Measurements from ENCODE around the gene PTP4A1. TPM values are rescaled to one million over a fixed set of nuclear protein-coding genes. Genes with fewer than 3 reads are reported as not detected.
"Not testable (repeated sequence)": the region's sequence is repeated elsewhere in the genome, so short reads cannot be mapped to it uniquely, and the experiment has no call there.

Gene PTP4A1
- 27.5 TPM for total RNA-seq

DNA sequence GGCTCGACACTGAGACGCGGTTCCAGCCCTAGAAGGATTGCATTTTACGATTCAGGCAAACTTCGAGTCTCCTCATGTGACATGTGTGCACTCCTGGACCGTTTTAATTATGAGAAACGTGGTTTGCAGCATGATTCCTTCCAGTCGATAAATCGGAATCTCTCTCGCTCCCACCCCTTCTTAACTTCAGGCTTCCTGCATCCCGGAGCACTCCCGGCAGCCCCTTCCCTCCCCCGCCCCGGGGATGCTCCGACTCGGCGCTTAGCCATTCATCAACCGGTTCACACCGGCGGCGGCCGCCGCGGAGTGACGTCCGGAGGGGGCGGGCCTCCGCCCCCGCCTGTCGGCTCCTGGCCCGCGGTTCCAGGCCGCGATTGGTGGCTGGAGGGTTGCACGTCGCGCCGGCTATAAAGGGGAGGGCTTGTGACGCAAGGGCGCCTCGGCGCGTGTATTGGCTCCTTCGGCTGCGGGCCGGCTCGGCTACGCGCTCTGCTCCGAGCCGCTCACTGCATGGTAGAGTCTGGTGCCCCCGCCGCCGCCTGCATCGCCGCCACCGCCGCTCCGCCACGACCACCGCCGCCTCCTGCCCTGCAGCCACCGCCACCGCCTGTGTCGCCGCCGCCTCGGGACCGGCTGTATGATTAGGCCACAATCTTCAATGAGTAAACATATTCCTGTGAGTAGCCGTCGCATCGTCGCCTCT, at the start of gene PTP4A1, which contains the start of gene LOC128125822:
Gene PTP4A1, plus strand, starts transcription at position 437 of the 703 bp plus-strand sequence. CDS start 4,401 bp downstream, outside the sequence.
Gene LOC128125822, plus strand, starts transcription at position 437 of the 703 bp plus-strand sequence.
- peak; percentile 91 to 97 (median 97) for DNase-seq (ENCODE audit: low read depth in 2 of 3, low spot score in 2 of 3)

DNA sequence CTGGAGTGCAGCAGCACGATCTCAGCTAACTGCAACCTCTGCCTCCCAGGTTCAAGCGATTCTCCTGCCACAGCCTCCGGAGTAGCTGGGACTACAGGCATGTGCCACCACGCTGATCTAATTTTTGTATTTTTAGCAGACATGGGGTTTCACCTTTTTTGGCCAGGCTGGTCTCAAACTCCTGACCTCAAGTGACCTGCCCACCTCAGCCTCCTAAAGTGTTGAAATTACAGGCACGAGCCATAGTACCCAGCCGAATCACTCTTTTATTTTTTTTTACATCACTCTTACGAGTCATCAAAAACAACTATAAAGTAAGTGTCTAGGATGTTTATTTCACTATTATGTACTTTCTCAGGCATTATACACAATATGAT, 49.4 kb upstream of the PTP4A1 start:
- not testable (repeated sequence) for DNase-seq (ENCODE audit: low read depth in 2 of 3, low spot score in 2 of 3)

DNA sequence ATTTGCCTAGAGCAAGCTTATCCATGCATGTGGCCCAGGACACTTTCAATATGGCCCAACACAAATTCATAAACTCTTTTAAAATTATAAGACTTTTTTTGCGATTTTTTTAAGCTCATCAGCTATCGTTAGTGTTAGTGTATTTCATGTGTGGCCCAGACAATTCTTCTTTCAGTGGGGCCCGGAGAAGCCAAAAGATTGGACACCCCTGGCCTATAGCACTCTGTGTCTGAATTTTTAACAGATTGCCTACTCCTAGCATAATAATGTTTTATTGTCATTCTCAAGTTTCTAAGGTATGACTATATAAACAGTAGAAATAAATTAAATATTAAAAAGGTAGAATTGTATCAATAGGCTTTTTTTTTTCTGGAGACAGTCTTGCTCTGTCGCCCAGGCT, 48.6 kb upstream of the PTP4A1 start:
- DNase-seq (ENCODE audit: low read depth in 2 of 3, low spot score in 2 of 3), result no peak

DNA sequence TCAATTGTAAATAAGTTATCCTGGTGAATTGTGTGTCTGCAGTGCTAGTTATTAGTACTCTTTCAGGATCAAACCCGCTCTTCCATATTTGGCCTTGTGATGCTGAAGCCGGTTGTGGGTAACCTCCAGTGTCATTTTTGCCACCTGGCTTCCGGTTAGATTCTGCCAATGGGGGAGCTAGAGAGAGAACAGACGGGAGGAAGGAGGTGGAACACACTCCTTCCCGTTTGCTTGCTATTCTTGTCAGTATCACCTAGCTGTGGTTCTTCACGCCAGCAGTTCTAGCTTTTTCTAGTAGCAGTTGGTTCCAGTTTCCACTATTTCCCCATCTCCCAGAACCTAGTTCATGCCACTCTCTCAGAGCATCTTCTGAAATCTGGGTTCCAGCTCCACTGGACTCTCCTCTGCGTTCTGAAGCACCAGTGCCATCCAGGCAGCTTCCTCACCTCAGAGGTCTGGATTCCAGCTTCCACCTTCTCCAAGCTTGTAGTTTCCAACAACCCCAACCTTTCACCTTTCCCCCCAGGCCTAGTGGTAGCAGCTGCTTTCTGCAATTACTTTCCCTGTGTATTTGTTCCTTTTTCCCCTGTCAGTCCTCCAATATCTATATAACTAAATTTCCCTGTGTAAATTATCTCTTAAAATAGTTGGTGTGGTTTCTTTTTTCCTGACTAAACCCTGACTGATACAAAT, 46.9 kb upstream of the PTP4A1 start:
- no peak for DNase-seq (ENCODE audit: low read depth in 2 of 3, low spot score in 2 of 3)

GRCh38 chr6:63526931-63527330, 45.3 kb upstream of the PTP4A1 start:
- DNase-seq (ENCODE audit: low read depth in 2 of 3, low spot score in 2 of 3), result no peak

GRCh38 chr6:63527658-63528514, 44.4 kb upstream of the PTP4A1 start:
- DNase-seq (ENCODE audit: low read depth in 2 of 3, low spot score in 2 of 3), result no peak

- peak in 2 of 3 donors; percentile 2 to 8 for DNase-seq (ENCODE audit: low read depth in 2 of 3, low spot score in 2 of 3)
Measured at GRCh38 chr6:63529498-63529897, 42.8 kb upstream of the PTP4A1 start.

DNA sequence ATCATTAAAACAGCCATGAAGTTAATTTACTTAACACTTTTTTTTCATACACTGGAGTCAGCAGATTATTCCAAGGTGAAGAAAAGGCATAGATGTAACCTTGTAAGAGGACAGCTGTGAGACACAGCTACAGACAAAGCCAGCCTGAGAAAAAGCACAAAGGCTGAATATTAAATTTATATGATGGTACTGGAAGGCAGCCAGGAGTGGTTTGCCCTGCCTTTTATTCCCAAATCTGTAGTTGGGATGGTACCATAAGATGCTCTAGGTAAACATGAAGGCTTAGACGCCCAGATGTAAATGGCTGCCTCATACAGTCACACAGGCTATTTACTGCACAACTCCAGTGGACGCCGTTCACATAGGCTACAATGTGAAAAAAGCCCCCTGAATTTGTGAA, 42.1 kb upstream of the PTP4A1 start:
- no peak for DNase-seq (ENCODE audit: low read depth in 2 of 3, low spot score in 2 of 3)

- DNase-seq (ENCODE audit: low read depth in 2 of 3, low spot score in 2 of 3), result no peak
Measured at GRCh38 chr6:63530991-63531390, 41.3 kb upstream of the PTP4A1 start.

- no peak for DNase-seq (ENCODE audit: low read depth in 2 of 3, low spot score in 2 of 3)
Measured at GRCh38 chr6:63533026-63533425, 39.3 kb upstream of the PTP4A1 start.

GRCh38 chr6:63533952-63534351, 38.3 kb upstream of the PTP4A1 start:
- DNase-seq (ENCODE audit: low read depth in 2 of 3, low spot score in 2 of 3), result no peak

DNA sequence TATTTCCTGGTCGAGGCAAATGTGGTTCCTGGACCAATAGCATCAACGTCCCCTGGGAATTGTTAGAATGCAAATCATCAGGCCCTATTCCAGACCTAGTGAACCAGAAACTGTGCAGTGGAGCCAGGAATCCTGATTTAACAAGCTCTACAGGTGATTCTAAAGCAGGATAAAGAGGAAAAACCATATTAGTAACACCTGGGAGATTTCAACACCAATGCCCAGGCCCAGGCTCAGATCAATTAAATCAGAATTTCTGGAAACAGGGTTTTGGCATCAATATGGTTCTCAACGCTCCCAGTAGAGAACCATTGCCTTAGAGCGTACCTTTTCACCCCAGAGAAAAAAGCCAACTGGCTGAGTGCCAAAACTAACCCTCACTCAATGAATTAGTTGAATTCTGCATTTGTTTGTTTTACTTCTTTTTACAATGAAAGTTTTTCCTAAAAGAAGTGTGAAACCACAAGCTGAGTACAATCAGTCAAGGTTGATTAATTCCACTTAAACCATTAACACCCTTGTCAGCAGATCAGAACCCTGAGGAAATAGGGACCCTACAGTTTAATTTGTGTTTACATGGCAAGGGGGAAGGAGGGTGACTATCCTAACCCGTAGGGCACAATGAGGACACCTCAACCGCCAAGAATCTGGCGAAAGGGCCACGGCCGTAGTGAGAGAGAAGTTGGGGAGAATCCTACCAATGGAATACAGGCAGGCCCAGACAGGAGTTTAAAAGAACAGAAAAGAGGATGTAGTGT, 34.9 kb upstream of the PTP4A1 start:
- no peak for DNase-seq (ENCODE audit: low read depth in 2 of 3, low spot score in 2 of 3)

GRCh38 chr6:63537959-63538300, 34.4 kb upstream of the PTP4A1 start:
- DNase-seq (ENCODE audit: low read depth in 2 of 3, low spot score in 2 of 3), result no peak

- no peak for DNase-seq (ENCODE audit: low read depth in 2 of 3, low spot score in 2 of 3)
Measured at GRCh38 chr6:63538550-63538949, 33.7 kb upstream of the PTP4A1 start.

DNA sequence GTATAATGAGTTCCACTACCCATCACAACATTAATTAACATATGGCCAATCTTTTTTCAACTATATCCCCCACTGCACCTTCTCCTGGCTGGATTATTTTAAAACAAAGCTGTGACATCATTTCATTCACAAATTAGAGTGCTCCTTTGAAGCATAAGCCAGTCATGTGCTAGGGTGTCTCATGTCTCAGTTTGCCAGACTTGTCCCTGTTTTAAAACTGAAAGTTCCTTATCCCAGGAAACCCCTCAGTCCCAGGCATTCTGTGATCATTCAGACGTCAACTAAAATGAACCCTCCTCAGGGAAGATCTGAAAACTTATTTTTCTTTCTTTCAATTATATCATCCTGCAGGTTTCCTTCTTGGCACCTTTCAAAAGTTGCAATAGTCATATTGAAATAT, 29.3 kb upstream of the PTP4A1 start:
- DNase-seq (ENCODE audit: low read depth in 2 of 3, low spot score in 2 of 3), result no peak

DNA sequence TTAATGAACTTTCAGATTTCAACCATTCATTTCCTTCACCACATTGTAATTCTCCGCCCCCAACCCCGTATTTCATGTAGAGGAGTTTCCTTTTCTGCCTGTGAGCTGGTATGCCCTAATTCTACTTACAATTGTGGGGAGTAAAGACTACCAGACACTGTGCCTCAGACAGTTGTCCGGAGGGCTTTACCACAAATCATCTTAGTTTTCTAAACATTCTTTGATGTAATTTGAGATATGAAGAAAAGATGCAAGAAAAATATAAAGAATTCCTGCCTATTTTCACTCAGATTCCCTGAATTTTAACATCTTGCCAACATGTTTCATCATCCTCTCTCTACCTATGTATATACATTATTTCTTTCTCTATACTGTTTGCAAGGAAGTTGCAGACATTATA, 28.3 kb upstream of the PTP4A1 start:
- DNase-seq (ENCODE audit: low read depth in 2 of 3, low spot score in 2 of 3), result no peak

DNA sequence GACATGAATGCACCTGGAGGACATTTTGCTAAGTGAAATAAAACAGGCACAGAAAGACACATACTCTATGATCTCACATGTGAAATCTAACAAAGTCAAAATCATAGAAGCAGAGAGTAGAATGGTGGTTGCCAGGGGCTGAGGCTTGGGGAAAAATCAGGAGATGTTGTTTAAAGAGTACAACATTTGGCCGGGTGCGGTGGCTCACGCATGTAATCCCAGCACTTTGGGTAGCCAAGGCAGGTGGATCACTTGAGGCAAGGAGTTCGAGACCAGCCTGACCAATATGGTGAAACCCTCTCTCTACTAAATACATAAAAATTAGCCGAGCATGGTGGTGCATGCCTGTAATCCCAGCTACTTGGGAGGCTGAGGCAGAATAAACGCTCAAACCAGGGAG, 26.0 kb upstream of the PTP4A1 start:
- no peak for DNase-seq (ENCODE audit: low read depth in 2 of 3, low spot score in 2 of 3)

DNA sequence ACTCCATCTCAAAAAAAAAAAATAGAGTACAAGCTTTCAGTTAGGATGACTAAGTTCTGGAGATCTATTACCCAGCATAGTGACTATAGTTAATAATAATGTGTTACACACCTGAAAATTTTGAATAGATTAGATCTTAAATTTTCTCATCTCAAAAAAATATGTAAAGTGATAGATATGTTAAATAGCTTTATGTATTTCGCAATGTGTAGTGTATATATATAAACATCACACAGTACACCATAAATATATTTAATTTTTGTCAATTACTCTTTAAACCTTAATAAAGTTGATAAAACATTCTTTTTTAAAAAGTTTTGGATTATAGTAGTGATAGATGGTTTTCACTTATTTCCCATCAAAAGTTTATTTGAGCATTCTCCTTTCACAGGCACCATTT, 25.6 kb upstream of the PTP4A1 start:
- DNase-seq (ENCODE audit: low read depth in 2 of 3, low spot score in 2 of 3), result no peak

GRCh38 chr6:63549076-63549475, 23.2 kb upstream of the PTP4A1 start:
- DNase-seq (ENCODE audit: low read depth in 2 of 3, low spot score in 2 of 3), result no peak

DNA sequence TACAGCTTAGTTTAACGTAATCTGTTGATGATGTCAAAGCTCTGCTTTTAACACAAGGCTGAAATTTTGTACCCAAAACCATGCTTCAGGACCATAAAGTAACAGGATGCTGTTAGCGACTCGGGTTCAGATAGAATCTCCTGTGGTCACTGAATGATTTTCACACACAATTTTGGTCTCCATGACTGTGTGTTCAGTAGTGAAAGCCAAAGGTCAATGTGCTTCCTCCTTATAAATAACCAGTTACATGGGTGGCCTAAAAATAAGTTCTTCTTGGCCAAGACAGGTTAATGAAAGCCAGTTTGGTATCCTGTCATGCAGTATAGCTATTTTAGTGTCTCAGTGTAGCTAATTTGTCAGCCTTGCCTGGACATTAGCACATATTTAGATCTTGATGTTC, 19.1 kb upstream of the PTP4A1 start:
- DNase-seq (ENCODE audit: low read depth in 2 of 3, low spot score in 2 of 3), result no peak

GRCh38 chr6:63553900-63554299, 18.4 kb upstream of the PTP4A1 start:
- no peak for DNase-seq (ENCODE audit: low read depth in 2 of 3, low spot score in 2 of 3)
